ENCODE data around the gene FAR1.

Gene FAR1

GRCh38 chr11:13765886-13766285 is 97.4 kb downstream of the FAR1 start:
- H3K9me3 ChIP-seq (ENCODE audit: control insufficient read depth, insufficient read depth, low read length): no peaks in the 10 kb centered on the region
- TF ChIP-seq EZH2phosphoT487 (IDR thresholded peaks at IDR 0.05; ENCODE audit: borderline replicate concordance, low read length) (no peak), CTCF (IDR thresholded peaks at IDR 0.05; ENCODE audit: low read depth, low read length, poor library complexity, severe bottlenecking) (no peak)
- no peaks in the 10 kb centered on the region for H3K79me2 ChIP-seq (ENCODE audit: control insufficient read depth, low read length)
- no peaks in the 10 kb centered on the region for H3F3A ChIP-seq (ENCODE audit: control insufficient read depth, insufficient read depth)
- H3K4me1 ChIP-seq (ENCODE audit: control insufficient read depth, low read length): no peaks in the 10 kb centered on the region
- no peak overlapping the region for H3K27ac ChIP-seq (ENCODE audit: low read depth, low read length)
- H3K36me3 ChIP-seq (ENCODE audit: control insufficient read depth, low read length): no peaks in the 10 kb centered on the region
- no peak overlapping the region for H3K4me3 ChIP-seq (ENCODE audit: low read length)
- no peak overlapping the region for H3K4me2 ChIP-seq (ENCODE audit: low read length)
- H3K27me3 ChIP-seq (ENCODE audit: control insufficient read depth, low read length): no peaks in the 10 kb centered on the region
- H3K9me2 ChIP-seq (replicated peaks; ENCODE audit: control insufficient read depth, low read length): no peaks in the 10 kb centered on the region
- no peaks in the 10 kb centered on the region for H4K20me1 ChIP-seq (ENCODE audit: control insufficient read depth, insufficient read depth, low read depth, low read length)

- H3K27me3 ChIP-seq (ENCODE audit: control insufficient read depth, low read length): no peaks in the 10 kb centered on the region
- peaks cover 3% of the 10 kb centered on the region for H3K4me1 ChIP-seq (ENCODE audit: control insufficient read depth, low read length)
- no peak for TF ChIP-seq CTCF (IDR thresholded peaks at IDR 0.05; ENCODE audit: low read depth, low read length, poor library complexity, severe bottlenecking)
- no peak for TF ChIP-seq EZH2phosphoT487 (IDR thresholded peaks at IDR 0.05; ENCODE audit: borderline replicate concordance, low read length)
- no peaks in the 10 kb centered on the region for H3K9me2 ChIP-seq (replicated peaks; ENCODE audit: control insufficient read depth, low read length)
- no peaks in the 10 kb centered on the region for H3F3A ChIP-seq (ENCODE audit: control insufficient read depth, insufficient read depth)
- H3K79me2 ChIP-seq (ENCODE audit: control insufficient read depth, low read length): no peaks in the 10 kb centered on the region
- H3K9me3 ChIP-seq (ENCODE audit: control insufficient read depth, insufficient read depth, low read length): no peaks in the 10 kb centered on the region
- H3K36me3 ChIP-seq (ENCODE audit: control insufficient read depth, low read length): no peaks in the 10 kb centered on the region
- H3K4me2 ChIP-seq (ENCODE audit: low read length): no peak overlapping the region
- H4K20me1 ChIP-seq (ENCODE audit: control insufficient read depth, insufficient read depth, low read depth, low read length): no peaks in the 10 kb centered on the region
- no peak overlapping the region for H3K4me3 ChIP-seq (ENCODE audit: low read length)
- H3K27ac ChIP-seq (ENCODE audit: low read depth, low read length): no peak overlapping the region
These were observed 99.0 kb downstream of the FAR1 start for GRCh38 chr11:13767471-13767870.

- no peaks in the 10 kb centered on the region for H3K9me2 ChIP-seq (replicated peaks; ENCODE audit: control insufficient read depth, low read length)
- no peak for TF ChIP-seq CTCF (IDR thresholded peaks at IDR 0.05; ENCODE audit: low read depth, low read length, poor library complexity, severe bottlenecking)
- TF ChIP-seq EZH2phosphoT487 (IDR thresholded peaks at IDR 0.05; ENCODE audit: borderline replicate concordance, low read length): no peak
These were observed 100.7 kb downstream of the FAR1 start for GRCh38 chr11:13769188-13769587.

GRCh38 chr11:13771151-13771550 is 102.7 kb downstream of the FAR1 start:
- Histone ChIP-seq H3K4me1 (ENCODE audit: control insufficient read depth, low read length) (peaks cover 9% of the 10 kb centered on the region), H4K20me1 (ENCODE audit: control insufficient read depth, insufficient read depth, low read depth, low read length) (no peaks in the 10 kb centered on the region), H3K36me3 (ENCODE audit: control insufficient read depth, low read length) (no peaks in the 10 kb centered on the region), H3K4me2 (ENCODE audit: low read length) (no peak overlapping the region), H3K79me2 (ENCODE audit: control insufficient read depth, low read length) (no peaks in the 10 kb centered on the region), H3K27me3 (ENCODE audit: control insufficient read depth, low read length) (no peaks in the 10 kb centered on the region), H3K9me3 (ENCODE audit: control insufficient read depth, insufficient read depth, low read length) (no peaks in the 10 kb centered on the region), H3K9me2 (replicated peaks; ENCODE audit: control insufficient read depth, low read length) (no peaks in the 10 kb centered on the region), H3K27ac (ENCODE audit: low read depth, low read length) (no peak overlapping the region), H3F3A (ENCODE audit: control insufficient read depth, insufficient read depth) (no peaks in the 10 kb centered on the region), H3K4me3 (ENCODE audit: low read length) (no peak overlapping the region)
- TF ChIP-seq EZH2phosphoT487 (IDR thresholded peaks at IDR 0.05; ENCODE audit: borderline replicate concordance, low read length): no peak
- TF ChIP-seq CTCF (IDR thresholded peaks at IDR 0.05; ENCODE audit: low read depth, low read length, poor library complexity, severe bottlenecking): no peak

More at GRCh38 chr11:13769188-13769587, 100.7 kb downstream of the FAR1 start:
- H3K27me3 ChIP-seq (ENCODE audit: control insufficient read depth, low read length): no peaks in the 10 kb centered on the region
- H3F3A ChIP-seq (ENCODE audit: control insufficient read depth, insufficient read depth): no peaks in the 10 kb centered on the region
- no peaks in the 10 kb centered on the region for H4K20me1 ChIP-seq (ENCODE audit: control insufficient read depth, insufficient read depth, low read depth, low read length)
- H3K36me3 ChIP-seq (ENCODE audit: control insufficient read depth, low read length): no peaks in the 10 kb centered on the region
- no peaks in the 10 kb centered on the region for H3K9me3 ChIP-seq (ENCODE audit: control insufficient read depth, insufficient read depth, low read length)
- H3K4me1 ChIP-seq (ENCODE audit: control insufficient read depth, low read length): peaks cover 9% of the 10 kb centered on the region
- H3K79me2 ChIP-seq (ENCODE audit: control insufficient read depth, low read length): no peaks in the 10 kb centered on the region
- no peak overlapping the region for H3K4me3 ChIP-seq (ENCODE audit: low read length)
- H3K27ac ChIP-seq (ENCODE audit: low read depth, low read length): no peak overlapping the region
- H3K4me2 ChIP-seq (ENCODE audit: low read length): no peak overlapping the region
